NOMO-1 treated with DMSO at 0.1 percent for 48 hours (cell line): ENCODE data around the gene SLC6A6.
"Not testable (repeated sequence)": the region's sequence is repeated elsewhere in the genome, so short reads cannot be mapped to it uniquely, and the experiment has no call there.

Source experiments
- DNase-seq: peaks from one replicate; lab custom pipeline; 2025; ENCODE audit not compliant: unreplicated experiment; lab: John Stamatoyannopoulos, UW

Gene SLC6A6

DNA sequence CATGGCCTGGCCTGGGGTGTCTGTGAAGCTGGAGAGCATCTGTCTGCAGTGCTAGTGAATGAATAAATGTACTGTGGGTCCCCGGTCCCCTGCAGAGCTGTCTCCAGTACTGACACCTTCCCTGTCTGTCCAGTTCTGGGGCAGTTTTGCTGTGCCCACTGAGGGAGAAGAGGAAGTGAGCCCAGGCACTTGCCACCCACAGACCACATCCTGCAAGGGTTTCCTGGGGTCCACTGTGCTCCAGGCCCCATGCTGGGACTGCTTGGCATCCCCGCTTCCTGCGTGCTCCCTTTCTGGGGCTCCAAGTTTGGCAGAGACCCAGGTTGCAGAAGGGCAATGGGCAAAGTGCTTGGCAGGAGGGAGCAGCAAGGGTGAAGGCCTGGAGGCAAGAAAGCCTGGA lies 4.9 kb upstream of the SLC6A6 start:
- DNase-seq = peak; percentile 45

DNA sequence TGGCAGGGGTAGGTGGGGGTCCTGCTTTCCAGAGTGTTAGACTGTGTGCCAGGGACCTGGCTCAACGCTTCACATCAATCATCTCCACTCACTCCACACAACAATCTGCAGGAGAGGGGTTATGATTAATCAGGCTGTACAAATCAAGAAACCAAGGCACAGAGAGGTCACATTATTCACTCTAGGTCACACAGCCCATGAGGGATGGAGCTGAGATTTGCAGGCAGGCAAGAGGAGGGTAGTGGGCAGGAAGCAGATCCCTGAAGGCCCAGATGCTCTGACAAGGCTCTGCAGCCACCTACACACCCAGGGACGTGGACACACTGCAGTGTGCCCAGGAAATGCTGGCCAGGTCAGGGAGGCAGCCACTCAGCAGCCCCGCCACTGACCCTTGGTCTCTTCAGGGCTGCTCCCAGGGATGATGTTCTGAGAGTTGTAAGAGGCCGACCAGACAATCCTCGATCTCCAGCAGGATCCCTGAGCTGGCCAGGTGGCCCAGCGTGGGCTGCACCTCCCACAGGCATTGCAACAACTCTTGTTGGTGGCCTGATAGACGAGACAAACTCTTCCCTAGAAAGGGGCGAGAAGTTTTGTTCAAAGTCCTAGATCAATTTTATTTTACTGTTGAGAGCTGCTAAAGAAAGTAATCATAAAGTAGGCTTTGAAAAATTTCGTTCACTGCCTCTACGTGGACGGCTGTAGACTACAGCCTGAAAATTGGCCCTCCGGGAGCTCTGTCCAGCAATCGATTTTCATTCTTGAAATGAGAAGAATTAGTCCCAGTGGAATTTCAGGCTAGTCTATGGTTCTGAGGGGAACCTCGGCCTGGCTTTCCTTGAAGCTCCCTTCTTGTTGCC lies 4.2 kb upstream of the SLC6A6 start:
- no peak for DNase-seq

DNA sequence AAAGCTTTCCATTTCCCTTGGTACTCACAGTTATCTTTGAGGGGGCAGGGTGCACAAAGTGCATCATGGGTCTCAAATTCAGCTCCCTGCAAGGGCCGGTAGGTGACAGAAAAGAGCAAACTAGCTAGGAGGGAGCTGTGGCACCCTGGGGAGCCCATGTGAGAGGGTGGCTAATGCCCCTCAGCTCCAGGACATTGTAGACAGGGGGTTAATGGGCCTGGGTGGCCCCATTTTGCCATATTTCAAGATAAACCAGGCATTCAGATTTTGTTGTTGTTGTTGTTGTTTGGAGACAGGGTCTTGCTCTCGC lies 3.7 kb upstream of the SLC6A6 start:
- DNase-seq = no peak

DNA sequence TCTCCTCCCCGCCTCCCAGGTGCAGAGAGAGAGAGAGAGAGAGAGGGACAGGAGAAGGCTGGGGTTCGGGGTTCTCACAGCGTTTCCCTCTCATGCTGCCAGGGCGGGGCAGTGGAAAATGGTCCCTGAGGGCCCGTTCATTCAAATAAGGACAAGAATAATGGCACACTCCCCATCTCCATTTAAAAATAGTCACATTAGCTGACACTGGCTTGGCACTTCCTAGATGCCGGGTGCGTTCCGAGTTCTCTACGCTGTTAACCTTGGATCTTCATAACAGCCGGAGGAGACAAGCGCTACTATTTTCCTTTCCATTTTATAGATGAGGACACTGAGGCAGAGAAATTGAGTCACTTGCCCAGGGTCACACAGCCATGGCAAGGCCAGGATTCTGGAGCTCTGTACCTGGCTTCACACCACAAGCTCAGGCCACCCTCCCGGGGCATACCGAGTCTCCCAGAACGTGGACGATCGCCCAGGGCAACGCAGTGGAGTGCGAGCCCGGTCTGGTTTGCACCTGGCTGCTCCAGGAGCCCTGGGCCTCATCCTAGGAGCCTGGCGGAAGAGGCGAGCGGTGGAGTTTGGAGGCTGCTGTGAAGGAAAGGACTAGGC lies 608 bp upstream of the SLC6A6 start:
- no peak for DNase-seq

DNA sequence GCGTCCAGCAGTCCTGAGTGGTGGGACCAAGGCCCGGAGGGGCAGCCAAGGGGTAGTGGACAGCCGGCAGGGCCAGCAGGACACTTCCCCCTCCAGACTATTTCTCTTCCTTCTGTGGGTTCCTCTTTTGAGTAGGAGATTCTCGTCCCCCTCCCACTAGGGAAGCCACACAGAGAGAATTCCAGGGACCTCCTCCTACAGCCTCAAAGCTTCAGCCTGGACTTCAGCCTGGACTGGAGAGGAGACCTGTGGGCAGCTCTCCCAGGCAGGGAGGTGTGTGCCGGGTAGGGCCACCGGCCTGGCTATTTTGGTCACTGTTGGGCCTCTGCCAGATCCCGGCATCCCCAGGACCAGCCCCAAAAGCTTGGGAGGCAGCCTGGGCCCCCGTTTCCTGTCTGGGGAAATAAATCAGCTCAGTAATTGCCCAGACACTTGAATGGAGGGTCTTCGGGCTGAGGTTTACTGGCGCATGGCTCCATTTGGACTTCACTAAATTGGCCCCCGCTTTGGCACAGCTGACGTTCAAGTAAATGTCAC lies 1.3 kb downstream of the SLC6A6 start:
- peak; percentile 33 for DNase-seq

DNA sequence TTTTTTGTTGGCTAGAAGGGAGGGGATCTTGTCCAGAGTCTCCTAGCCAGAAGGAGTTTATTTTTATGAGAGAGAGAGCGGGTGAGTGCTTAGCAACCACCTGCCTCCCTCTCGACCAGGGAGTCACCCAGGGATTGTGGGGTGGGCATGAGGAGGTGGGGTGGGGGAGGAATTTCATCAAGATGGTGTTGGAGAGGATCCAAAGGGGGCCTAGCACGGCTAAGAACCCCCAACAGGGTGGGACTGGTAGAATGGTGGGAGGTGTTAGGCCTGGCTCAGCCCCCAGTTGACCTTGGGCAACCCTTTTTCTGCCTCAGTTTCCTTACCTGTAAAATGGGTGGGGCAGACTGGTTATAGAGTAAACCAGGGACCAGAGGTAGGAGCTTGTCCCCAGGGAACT lies 1.8 kb downstream of the SLC6A6 start:
- no peak for DNase-seq

DNA sequence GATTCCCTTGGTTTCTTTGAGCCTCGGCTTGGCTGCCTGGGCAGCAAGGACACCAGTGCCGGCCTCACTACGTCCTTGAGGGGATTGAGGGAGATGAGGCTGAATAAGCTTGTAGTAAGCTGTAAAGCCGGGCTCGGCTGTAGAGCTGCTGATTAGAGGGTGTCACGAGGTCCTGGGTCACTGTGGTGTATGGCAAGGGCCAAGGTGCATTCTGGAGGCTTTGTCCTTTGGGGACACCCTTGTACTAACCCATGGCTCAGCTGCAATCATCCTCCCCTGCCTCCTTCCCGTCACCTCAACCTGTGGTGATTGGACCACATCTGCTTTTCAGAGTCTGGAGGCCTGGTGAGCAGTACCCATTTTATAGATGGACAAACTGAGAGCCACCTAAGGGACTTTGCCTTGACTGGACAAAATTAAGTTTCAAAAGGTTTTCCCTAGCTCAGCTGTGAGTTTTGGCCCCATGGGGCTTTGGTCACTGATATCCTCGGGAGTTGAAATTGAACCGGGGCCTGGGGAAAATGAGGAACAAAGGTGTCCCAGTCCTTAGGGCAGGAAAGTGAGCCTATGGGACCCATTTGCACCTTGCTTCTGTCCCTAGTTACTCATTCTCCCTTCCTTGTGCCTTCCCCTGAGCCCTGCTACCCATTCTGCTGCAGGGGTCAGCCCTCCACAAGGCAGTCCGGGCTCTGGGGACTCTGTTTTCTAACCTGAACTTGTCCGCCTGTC lies 2.4 kb downstream of the SLC6A6 start:
- no peak for DNase-seq

DNA sequence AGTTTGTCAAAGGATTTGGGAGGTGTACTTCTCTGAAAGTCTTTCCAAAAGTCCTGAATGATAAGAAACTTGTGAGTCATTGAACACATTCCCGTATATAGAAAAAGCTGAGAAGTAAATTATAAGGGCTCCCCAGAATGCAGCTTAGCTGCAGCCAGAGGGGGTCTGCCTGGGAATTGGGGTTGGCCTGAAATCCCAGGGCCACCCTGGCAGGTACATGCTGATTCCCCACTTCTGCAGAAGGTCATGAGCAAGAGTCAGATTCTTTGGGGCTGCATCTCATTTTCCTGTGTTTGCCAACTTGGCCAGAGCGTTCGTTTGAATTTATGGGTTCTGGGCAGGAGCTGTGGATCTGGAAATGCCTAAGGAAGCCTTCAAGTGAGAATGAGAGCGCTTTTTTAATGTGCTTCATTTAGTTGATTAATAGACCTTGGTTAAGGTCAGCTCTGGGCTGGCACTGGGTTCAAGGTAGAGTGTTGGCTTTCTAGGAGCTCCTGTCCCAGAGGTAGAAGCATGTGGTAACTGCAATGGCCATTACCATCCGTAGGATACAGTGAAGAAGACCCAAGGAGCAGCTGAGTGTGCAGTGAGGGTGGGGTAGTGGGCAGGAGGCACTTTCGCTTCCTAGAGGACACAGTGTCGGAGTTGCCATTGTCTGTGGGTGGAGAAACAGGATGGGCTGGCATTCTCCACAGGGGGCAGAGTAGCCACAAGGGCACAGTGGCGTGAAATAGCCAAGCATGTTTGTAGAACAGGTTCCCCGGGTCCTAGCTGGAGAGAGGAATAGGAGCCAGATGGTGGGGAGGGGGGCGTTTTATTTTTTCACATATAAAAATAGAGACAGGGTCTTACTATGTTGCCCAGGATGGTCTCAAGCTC lies 3.2 kb downstream of the SLC6A6 start:
- no peak for DNase-seq

DNA sequence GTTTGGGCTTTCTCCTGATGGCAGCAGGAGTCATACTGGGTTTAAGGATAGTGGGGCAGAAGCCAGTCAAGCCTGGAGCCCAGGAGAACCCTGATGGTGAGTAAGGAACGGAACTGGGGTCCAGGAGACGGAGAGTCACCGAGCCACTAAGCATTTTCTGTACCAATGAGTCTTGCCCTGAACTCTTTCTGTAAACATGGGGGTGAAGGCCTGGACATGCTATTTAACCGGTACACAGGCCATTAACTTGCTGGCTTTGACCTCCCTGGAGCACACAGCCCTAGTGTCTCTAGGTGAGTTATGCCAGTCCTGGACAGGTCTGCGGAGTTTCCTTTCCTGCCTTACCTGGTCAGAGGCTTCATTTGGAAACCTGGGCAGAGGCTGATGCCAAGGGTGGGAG lies 3.9 kb downstream of the SLC6A6 start:
- no peak for DNase-seq

DNA sequence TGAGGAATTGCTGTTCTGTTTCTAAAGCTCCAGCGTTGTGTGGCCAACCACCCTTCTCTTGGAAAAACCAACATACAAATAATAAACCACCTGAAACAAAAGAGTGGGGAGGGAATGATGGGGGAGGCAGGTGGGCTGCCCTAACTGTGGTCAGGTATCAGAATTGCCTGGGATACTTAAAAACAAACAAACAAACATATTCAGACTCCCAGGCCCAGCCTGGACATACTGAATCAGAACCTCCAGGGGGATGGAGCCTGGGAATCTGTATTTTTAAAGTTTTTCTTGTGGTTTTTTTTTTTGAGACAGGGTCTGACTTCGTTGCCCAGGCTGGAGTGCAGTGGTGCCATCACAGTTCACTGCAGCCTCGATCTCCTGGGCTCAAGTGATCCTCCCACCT lies 4.4 kb downstream of the SLC6A6 start:
- no peak for DNase-seq

DNA sequence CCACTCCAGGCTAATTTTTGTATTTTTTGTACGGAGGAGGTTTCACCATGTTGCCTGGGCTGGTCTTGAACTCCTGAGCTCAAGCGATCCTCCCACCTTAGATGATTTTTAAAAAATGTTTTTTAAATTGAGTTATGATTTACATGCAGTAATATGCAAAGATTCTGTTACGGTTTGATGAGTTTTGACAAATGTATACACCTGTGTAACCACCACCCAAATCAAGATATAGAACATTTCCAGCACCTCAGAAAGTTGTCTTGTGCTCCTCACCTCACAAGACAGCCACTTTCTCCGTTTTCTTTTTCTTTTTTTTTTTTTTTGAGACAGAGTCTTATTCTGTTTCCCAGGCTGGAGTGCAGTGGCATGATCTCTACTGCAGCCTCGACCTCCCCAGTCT lies 4.8 kb downstream of the SLC6A6 start:
- no peak for DNase-seq

DNA sequence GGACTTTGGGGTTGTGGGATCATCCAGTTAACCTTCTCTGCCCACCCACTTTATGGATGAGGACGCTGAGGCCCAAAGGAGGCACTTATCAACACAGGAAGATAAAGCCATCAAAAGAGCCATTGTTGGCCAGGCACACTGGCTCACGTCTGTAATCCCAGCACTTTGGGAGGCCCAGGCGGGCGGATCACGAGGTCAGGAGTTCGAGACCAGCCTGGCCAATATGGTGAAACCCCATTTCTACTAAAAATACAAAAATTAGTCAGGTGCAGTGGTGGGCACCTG lies 7.3 kb downstream of the SLC6A6 start:
- not testable (repeated sequence) for DNase-seq

DNA sequence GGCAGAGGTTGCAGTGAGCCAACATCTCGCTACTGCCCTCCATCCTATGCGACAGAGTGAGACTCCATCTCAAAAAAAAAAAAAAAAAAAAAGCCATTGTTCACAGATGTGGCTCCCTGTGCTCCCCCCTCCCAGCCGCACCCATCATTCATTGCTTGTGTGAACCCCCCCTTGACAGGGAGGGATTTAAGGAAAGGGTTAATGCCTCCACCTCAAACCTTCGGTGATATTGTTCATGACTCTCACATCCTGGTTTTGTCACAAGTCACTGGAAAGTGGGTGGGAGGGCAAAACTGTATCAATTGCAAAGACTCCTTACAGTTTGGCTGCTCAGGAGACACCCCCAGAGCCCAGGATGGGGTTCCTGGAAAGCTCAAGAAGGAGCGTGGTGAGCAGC lies 7.7 kb downstream of the SLC6A6 start:
- DNase-seq = no peak

DNA sequence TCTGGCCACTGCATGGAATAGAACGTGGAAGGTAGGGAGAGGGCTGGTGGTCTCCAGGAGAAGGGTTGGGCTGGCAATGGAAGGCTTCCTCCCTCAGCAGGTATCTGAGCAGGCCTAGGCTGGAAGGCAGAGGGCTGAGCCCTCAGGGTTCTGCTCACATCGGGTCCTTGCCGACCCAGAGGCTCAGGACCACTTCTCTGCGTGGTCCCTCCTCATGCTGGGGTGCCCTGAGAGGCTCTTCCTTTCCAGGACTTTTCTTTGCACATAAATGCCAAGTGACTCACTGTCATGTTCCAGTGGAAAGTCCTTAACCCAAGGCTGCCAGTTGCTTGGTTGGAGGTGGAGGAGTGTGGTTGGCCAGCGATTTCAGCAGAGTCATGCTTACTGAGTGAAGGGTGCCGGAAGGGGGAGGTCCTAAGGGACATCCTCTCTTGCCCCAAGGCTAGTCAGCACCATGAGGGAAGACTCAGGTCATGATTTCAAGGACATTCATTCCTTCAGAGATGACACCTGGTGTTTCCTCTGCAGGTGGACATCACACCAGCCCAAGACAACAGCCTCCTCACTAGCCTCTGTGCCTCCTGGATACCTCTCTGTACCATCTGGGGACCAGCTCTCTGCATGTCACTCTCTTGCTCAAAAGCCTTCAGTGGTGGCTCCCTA lies 8.2 kb downstream of the SLC6A6 start:
- peak; percentile 95 for DNase-seq

DNA sequence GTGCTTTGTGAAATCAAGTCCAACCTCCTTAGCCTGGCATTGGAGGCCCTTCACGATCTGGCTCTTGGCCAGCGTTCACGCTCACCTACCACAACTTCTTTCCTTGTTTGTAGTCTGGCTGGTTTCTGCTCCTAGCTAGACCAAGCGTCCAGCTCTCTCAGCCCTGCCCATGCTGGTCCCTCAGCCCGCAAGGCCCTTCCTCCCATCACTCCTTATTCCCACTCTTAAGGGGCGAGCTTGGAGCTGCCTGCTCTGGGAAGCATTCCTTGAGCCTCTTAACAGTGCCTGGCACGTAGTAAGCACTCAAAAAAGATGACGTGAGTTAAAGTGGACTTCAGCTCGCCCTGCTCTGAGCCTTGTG lies 8.7 kb downstream of the SLC6A6 start:
- DNase-seq = no peak

DNA sequence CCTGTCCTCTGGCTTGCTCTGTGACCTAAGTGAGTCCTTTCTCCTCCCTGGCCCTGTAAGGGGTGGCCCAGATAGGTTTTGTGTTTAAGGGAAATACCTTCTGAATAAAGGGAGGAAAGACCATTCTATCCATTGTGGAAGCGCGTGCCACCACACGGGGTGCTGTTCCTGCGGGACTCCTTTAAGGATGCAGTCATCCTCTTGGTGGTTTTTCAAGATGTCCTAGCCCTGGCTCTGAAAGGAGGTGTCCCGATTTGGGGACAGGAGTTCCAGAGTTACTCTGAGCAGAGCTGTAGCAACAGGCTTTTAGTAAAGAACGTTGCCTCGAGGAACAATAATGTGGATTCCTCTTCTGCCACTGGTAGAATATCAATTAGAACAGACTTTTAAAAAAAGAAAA lies 9.6 kb downstream of the SLC6A6 start:
- DNase-seq = no peak

DNA sequence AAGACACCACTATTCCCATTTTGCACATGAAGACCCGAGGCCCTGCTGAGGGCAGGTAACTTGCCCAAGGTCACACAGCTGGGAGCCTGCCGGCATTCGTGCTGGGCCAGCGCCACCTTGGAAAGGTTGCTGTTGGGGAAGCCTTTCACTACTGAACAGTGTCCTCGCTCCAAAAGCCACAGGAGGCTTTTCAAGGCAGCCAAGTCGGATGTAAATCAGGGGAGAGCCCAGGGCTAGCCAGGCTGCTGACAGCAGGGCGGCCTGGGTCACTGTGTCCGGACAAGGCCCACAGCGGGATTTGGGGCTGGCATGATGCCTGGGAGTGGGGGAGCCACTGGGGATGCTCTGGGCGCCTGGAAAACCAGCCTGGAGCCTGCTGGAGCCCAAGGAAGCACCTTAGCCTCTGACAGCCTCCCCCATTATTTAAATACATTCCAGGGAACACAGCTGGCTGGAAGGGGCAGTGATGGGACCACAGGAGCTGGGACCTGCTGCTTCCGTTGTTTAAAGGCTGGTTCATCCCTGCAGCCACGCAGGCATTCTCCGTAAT lies 10.5 kb downstream of the SLC6A6 start:
- no peak for DNase-seq

DNA sequence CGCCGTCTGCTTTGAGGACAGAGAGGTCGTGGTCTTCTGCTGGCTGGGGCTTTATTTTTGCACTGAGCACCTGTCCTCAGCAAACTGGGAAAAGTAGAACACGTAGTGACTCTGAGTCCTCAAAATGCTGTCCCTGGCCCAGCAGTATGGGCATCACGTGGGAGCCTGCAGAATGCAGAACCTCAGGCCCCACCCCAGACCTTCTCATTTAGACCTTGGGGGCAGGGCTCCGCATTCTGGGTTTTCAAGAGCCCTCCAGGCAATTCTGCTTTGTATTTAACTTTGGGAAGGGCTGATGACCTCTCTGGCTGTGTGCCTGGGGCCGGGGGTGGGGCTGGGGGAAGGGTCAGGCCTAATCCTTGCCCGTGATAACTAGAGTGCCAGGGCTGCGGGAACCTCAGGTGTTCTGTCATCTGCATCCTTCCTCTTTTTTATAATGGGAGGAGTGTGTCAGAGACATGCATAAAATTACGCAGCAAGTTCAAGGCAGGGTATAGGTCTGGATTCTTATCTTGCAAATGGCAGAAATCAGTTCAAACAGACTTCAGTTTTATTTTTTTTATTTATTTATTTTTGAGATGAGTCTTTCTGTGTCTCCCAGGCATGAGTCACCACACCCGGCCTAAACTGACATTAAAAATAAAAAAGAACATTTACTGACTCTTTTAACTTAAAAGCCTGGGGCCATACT lies 11.1 kb downstream of the SLC6A6 start:
- peak; percentile 31 for DNase-seq

DNA sequence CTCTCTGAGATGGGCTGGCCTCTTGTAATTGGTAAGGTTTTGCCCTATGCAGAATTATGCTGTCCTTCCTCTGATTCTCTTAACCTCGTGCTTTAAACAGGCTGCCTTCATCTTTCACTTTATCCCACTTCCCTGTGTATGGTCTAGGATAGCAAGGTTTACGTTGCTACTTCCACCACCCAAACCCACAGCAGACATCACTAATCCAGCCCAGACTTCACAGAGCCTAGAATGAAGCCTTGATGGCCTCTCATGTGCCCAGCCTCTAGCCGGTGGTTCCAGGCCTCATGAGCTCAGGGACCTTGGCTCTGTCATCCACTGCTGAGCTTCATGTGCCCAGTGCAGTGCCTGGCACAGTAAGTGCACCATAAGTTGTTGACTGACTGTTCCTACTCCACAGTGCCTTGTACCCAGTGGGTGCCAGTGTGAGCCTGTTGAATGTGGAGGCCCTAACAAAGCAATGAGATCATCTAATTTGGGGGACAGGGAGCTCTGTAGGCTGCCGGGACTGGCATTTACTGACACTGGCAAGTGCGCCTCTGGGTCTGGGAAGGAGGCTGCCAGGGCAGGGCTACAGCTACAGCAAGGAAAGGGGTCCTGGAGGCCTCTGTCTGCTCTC lies 12.5 kb downstream of the SLC6A6 start:
- DNase-seq = no peak

DNA sequence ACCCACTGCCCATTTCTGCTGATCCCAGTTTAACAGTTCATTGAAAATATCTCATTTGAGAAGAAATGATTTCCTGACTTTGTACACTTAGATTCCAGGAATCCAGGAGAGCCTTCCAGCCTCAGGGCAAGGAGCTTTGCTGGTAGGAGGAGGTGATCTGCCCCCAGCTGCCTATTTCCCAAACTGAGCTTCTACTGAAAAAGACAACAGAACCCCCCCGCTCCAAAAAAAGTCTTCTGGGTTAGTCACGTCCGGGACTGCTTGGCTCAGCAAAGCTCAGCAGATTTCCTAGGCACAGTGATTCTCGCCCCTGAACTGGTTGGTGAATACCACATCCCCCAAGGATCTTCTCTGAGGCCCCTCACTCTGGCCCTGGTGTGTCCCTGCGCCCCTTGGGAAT lies 13.1 kb downstream of the SLC6A6 start:
- no peak for DNase-seq
